Dendritic cell treated with granulocyte-macrophage colony-stimulating factor and Interleukin-4, amounts not matched to agents 40 ng/mL and 50 ng/mL, for 4 days (primary cell): ENCODE data around the gene TBCE.

Source experiments
- H3K27ac Mint-ChIP-seq: one replicate; pipeline ENCODE4 v1.8.0; 2022; ENCODE audit warnings: mild to moderate bottlenecking, mixed read lengths
- H3K27me3 Mint-ChIP-seq: one replicate; pipeline ENCODE4 v1.8.0; 2022; ENCODE audit warnings: mild to moderate bottlenecking, mixed read lengths
- H3K36me3 Mint-ChIP-seq: one replicate; pipeline ENCODE4 v1.8.0; 2022; ENCODE audit warnings: low read depth, mixed read lengths
- H3K4me1 Mint-ChIP-seq: one replicate; pipeline ENCODE4 v1.8.0; 2022; ENCODE audit warnings: low read depth, mixed read lengths
- H3K4me3 Mint-ChIP-seq: one replicate; pipeline ENCODE4 v1.8.0; 2022; ENCODE audit warnings: mild to moderate bottlenecking, moderate library complexity, mixed read lengths
- H3K9me3 Mint-ChIP-seq: one replicate; pipeline ENCODE4 v1.8.0; 2022; ENCODE audit warnings: mixed read lengths
- intact Hi-C: fragments of 100-400 bp; cut with micrococcal nuclease; formaldehyde crosslinking; loops from one replicate; pipeline ENCODE4 v1.15.0; 2022

Gene TBCE

GRCh38 chr1:235409042-235409820, 42.0 kb downstream of the TBCE start:
- H3K27me3 Mint-ChIP-seq = no peaks in the 10 kb centered on the region
- no peak overlapping the region for H3K4me3 Mint-ChIP-seq
- H3K27ac Mint-ChIP-seq = no peak overlapping the region
- H3K4me1 Mint-ChIP-seq = peaks cover 9% of the 10 kb centered on the region
- peaks cover 14% of the 10 kb centered on the region for H3K36me3 Mint-ChIP-seq
- no peaks in the 10 kb centered on the region for H3K9me3 Mint-ChIP-seq
- intact Hi-C loops = no loop called here

- H3K36me3 Mint-ChIP-seq = peaks cover 10% of the 10 kb centered on the region
- no peaks in the 10 kb centered on the region for H3K9me3 Mint-ChIP-seq
- no peak overlapping the region for H3K27ac Mint-ChIP-seq
- no peaks in the 10 kb centered on the region for H3K27me3 Mint-ChIP-seq
- H3K4me1 Mint-ChIP-seq = peaks cover 9% of the 10 kb centered on the region
- intact Hi-C loops = loop anchor here (10.0 kb wide), 1 partner anchor 86 kb away; the partner anchor contains the start of genes ARID4B and GGPS1
- no peak overlapping the region for H3K4me3 Mint-ChIP-seq
Observed at GRCh38 chr1:235410467-235410866, 43.2 kb downstream of the TBCE start.

- H3K4me3 Mint-ChIP-seq = no peak overlapping the region
- peaks cover 9% of the 10 kb centered on the region for H3K4me1 Mint-ChIP-seq
- H3K27ac Mint-ChIP-seq = no peak overlapping the region
- intact Hi-C loops = loop anchor here (10.0 kb wide), 1 partner anchor 87 kb away; the partner anchor contains the start of genes ARID4B and GGPS1
- peaks cover 10% of the 10 kb centered on the region for H3K36me3 Mint-ChIP-seq
- no peaks in the 10 kb centered on the region for H3K27me3 Mint-ChIP-seq
- H3K9me3 Mint-ChIP-seq = no peaks in the 10 kb centered on the region
Observed at GRCh38 chr1:235411489-235412486, 44.6 kb downstream of the TBCE start.

- intact Hi-C loops = loop anchor here (5.0 to 10.0 kb wide), 2 partner anchors 90 to 313 kb away; partner anchors contain the start of genes ARID4B and GGPS1
- Mint-ChIP-seq H3K27me3 (no peaks in the 10 kb centered on the region), H3K4me1 (peaks cover 9% of the 10 kb centered on the region)
Observed at GRCh38 chr1:235415008-235415904, 48.0 kb downstream of the TBCE start.

GRCh38 chr1:235416662-235417049, 49.4 kb downstream of the TBCE start:
- Mint-ChIP-seq H3K4me3 (no peak overlapping the region), H3K36me3 (peaks cover 44% of the 10 kb centered on the region), H3K9me3 (no peaks in the 10 kb centered on the region), H3K27me3 (no peaks in the 10 kb centered on the region), H3K27ac (no peak overlapping the region), H3K4me1 (peaks cover 3% of the 10 kb centered on the region)
- intact Hi-C loops = loop anchor here (1.0 to 10.0 kb wide), 3 partner anchors 92 to 314 kb away; partner anchors contain the start of genes ARID4B and GGPS1

More at GRCh38 chr1:235415008-235415904, 48.0 kb downstream of the TBCE start:
- H3K9me3 Mint-ChIP-seq = no peaks in the 10 kb centered on the region
- no peak overlapping the region for H3K4me3 Mint-ChIP-seq
- H3K27ac Mint-ChIP-seq = no peak overlapping the region
- H3K36me3 Mint-ChIP-seq = peaks cover 33% of the 10 kb centered on the region

GRCh38 chr1:235417086-235417697, 50.0 kb downstream of the TBCE start:
- H3K4me3 Mint-ChIP-seq = no peak overlapping the region
- H3K9me3 Mint-ChIP-seq = no peaks in the 10 kb centered on the region
- H3K27me3 Mint-ChIP-seq = no peaks in the 10 kb centered on the region
- no peaks in the 10 kb centered on the region for H3K4me1 Mint-ChIP-seq
- intact Hi-C loops = loop anchor here (1.0 to 10.0 kb wide), 3 partner anchors 92 to 315 kb away; partner anchors contain the start of genes ARID4B and GGPS1
- H3K36me3 Mint-ChIP-seq = peaks cover 49% of the 10 kb centered on the region
- no peak overlapping the region for H3K27ac Mint-ChIP-seq

GRCh38 chr1:235421751-235422150, 54.5 kb downstream of the TBCE start:
- H3K9me3 Mint-ChIP-seq = no peaks in the 10 kb centered on the region
- H3K4me3 Mint-ChIP-seq = no peak overlapping the region
- no peaks in the 10 kb centered on the region for H3K27me3 Mint-ChIP-seq
- H3K36me3 Mint-ChIP-seq = peaks cover 70% of the 10 kb centered on the region
- intact Hi-C loops = no loop called here
- no peak overlapping the region for H3K27ac Mint-ChIP-seq
- H3K4me1 Mint-ChIP-seq = peaks cover 13% of the 10 kb centered on the region

GRCh38 chr1:235423214-235423652, 56.0 kb downstream of the TBCE start:
- Mint-ChIP-seq H3K4me1 (peaks cover 13% of the 10 kb centered on the region), H3K36me3 (peaks cover 72% of the 10 kb centered on the region), H3K9me3 (no peaks in the 10 kb centered on the region), H3K27ac (no peak overlapping the region), H3K4me3 (no peak overlapping the region), H3K27me3 (no peaks in the 10 kb centered on the region)
- intact Hi-C loops = no loop called here

- Mint-ChIP-seq H3K9me3 (no peaks in the 10 kb centered on the region), H3K36me3 (peaks cover 72% of the 10 kb centered on the region), H3K4me3 (no peak overlapping the region), H3K4me1 (peaks cover 13% of the 10 kb centered on the region), H3K27ac (no peak overlapping the region), H3K27me3 (no peaks in the 10 kb centered on the region)
- intact Hi-C loops = no loop called here
Observed at GRCh38 chr1:235424092-235424491, 56.9 kb downstream of the TBCE start.

- Mint-ChIP-seq H3K4me3 (no peak overlapping the region), H3K4me1 (peaks cover 13% of the 10 kb centered on the region), H3K27me3 (no peaks in the 10 kb centered on the region), H3K27ac (no peak overlapping the region), H3K9me3 (no peaks in the 10 kb centered on the region), H3K36me3 (peaks cover 59% of the 10 kb centered on the region)
- intact Hi-C loops = no loop called here
Observed at GRCh38 chr1:235425357-235425756, 58.1 kb downstream of the TBCE start.

- peaks cover 13% of the 10 kb centered on the region for H3K4me1 Mint-ChIP-seq
- H3K4me3 Mint-ChIP-seq = no peak overlapping the region
- intact Hi-C loops = no loop called here
- H3K27ac Mint-ChIP-seq = no peak overlapping the region
- H3K36me3 Mint-ChIP-seq = peaks cover 53% of the 10 kb centered on the region
- no peaks in the 10 kb centered on the region for H3K27me3 Mint-ChIP-seq
- no peaks in the 10 kb centered on the region for H3K9me3 Mint-ChIP-seq
Observed at GRCh38 chr1:235426143-235426542, 58.9 kb downstream of the TBCE start.

GRCh38 chr1:235426680-235427079, 59.5 kb downstream of the TBCE start:
- no peaks in the 10 kb centered on the region for H3K27me3 Mint-ChIP-seq
- no peak overlapping the region for H3K27ac Mint-ChIP-seq
- no peak overlapping the region for H3K4me3 Mint-ChIP-seq
- peaks cover 57% of the 10 kb centered on the region for H3K36me3 Mint-ChIP-seq
- intact Hi-C loops = no loop called here
- no peaks in the 10 kb centered on the region for H3K9me3 Mint-ChIP-seq
- peaks cover 13% of the 10 kb centered on the region for H3K4me1 Mint-ChIP-seq

GRCh38 chr1:235427447-235427846, 60.2 kb downstream of the TBCE start:
- intact Hi-C loops = no loop called here
- Mint-ChIP-seq H3K4me3 (no peak overlapping the region), H3K27ac (no peak overlapping the region), H3K36me3 (peaks cover 58% of the 10 kb centered on the region), H3K4me1 (peaks cover 13% of the 10 kb centered on the region), H3K9me3 (no peaks in the 10 kb centered on the region), H3K27me3 (no peaks in the 10 kb centered on the region)
